GM19467 (cell line): ENCODE measurements around the gene DOCK10.
"Not testable (repeated sequence)": the region's sequence is repeated elsewhere in the genome, so short reads cannot be mapped to it uniquely, and the experiment has no call there.

Experiments
- ATAC-seq: cut with Tn5 transposase; IDR thresholded peaks from one replicate; pipeline ENCODE4 v1.9.1; 2021; ENCODE audit warnings: mild to moderate bottlenecking, moderate library complexity; ENCODE audit not compliant: unreplicated experiment

The DOCK10 gene

GRCh38 chr2:225041851-225042799, at the start of gene DOCK10:
Gene DOCK10, minus strand, starts transcription at chr2:225042468. Its CDS starts 94 bp downstream, at chr2:225042374.
- ATAC-seq, result peak; percentile 21

DNA sequence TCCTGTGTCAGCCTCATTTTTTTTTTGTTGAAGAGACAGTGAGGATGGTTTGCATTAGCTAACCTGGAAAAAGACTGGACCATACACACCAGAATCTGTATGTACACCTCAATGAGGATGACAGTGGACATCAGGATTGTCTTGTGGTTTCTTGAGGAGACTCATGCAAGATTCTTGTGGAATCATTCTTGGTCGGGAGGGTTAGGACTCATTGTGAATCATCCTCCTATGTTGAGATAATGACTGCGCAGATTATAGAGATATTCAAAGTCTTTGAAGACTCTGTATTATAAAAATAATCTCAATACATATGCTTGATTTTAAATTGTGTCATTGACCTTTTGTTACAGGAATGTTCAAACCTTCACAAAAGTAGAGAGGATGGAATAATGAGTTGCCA, 49.1 kb upstream of the DOCK10 start:
- no peak for ATAC-seq

DNA sequence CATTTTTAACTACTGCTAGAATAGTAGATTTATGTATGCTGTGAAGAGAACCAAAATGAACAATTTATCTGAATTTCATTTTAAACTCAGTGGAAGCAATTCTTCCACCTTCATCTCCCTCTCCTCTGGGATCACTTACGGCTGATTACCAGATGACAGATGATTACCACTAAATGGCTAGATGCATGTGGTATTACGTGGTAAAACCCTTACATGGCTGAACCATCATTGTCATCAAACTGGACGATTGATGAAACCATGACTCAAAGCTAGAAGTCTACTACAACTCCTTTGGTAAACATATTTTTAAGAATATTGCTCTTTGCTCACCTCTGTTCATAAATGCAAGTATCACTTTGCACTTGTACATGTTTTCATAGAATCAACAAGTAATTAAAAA, 48.5 kb upstream of the DOCK10 start:
- ATAC-seq, result no peak

GRCh38 chr2:225086915-225087314, 44.6 kb upstream of the DOCK10 start:
- ATAC-seq, result no peak

- ATAC-seq, result no peak
These were observed 44.2 kb upstream of the DOCK10 start for GRCh38 chr2:225086439-225086838.

- no peak for ATAC-seq
These were observed 41.0 kb upstream of the DOCK10 start for GRCh38 chr2:225083276-225083675.

GRCh38 chr2:225076125-225076524, 33.9 kb upstream of the DOCK10 start:
- no peak for ATAC-seq

GRCh38 chr2:225074919-225075681, 32.8 kb upstream of the DOCK10 start:
- no peak for ATAC-seq

- no peak for ATAC-seq
These were observed 32.1 kb upstream of the DOCK10 start for GRCh38 chr2:225074366-225074765.

GRCh38 chr2:225073198-225073597, 30.9 kb upstream of the DOCK10 start:
- no peak for ATAC-seq

DNA sequence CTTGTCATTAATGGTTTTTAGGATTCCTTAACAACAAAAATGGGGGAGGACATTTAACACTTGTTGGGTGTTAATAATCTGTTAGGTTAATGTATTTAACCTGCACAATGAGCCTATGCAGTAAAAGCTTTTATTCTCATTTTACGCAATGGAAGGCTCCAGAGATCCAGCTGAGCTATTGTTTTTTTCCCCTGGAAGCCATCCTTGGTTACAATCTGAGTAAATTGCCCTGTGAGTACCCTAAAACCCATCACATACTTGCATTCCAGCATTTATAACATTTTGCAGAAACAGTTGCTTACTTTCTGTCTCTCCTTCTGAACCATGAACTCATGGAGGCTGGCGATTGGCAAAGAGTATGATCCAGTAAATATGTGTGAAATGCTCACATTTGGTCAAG, 30.2 kb upstream of the DOCK10 start:
- ATAC-seq, result no peak

DNA sequence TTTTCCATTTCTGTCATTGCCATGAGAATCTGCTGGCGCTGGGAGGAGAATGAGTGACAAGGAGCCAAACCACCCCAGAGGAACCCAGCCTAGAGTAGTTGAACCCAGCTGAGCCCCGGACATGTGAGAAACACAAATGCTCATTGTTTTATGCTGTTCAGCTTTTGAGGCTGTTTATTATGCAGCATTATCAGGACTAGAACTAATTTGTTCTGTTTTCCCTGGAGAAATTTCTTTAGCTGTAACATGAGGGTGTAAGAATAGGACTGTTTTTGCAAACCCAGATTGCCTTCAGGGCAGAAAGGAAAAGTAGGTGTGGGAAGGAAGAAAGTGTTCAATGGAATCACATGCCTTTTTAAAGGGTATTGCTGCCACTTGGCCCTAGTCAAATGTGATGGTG, 28.5 kb upstream of the DOCK10 start:
- no peak for ATAC-seq

DNA sequence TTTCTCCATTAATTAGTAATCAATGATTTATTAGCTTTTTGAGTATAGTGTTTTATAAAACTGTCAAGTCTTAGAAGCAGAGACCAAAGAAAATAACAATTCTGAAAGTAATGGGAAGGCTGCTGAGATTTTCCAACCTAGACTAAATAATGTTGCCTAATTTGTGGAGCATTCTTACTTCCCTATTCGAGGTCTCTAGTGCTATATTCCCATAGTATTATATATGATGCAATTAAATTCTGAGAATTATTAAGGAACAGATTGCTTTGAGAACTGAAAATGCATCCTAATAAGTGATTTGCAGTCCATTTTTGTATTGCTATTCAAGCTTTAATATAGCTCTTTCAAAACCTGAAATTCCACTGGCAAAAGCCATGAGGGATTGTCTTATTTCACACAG, 27.7 kb upstream of the DOCK10 start:
- no peak for ATAC-seq

DNA sequence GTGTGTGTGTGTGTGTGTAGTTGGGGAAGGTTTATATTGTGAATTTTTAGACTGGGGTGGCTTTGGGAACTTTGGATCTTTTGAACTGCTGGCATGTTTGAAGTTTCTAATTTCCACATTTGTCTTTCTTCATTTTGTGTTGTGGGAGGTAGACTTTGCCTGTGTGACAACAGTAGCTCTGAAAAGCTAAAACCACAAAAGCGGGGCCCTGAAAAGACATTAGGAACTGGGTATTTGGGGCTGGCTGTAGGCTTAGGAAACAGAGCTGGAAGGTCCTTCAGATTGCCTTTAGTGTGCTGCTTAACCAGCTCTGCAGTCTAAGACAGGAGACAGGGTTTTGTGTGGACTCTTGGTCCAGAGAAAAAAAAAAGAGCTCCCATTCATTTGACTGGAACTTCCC, 27.2 kb upstream of the DOCK10 start:
- ATAC-seq, result no peak

DNA sequence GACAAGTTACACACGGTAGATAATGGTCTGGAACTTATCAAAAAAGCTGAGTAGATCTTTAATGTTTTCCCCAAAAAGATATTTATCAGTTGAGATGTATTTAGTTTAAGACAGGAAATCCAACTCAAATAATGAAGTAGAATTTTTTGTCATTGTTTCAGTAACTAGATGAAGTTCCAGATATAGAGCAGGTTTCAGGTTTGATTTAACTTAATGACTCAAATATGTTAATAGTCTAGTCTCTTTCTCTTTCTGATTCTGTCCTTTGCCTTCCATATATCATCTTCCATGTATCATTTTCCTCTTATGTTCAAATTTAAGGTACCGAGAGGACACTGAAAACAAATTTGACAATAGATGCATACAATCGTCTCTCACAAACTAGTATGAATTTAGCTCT, 23.6 kb upstream of the DOCK10 start:
- no peak for ATAC-seq

- no peak for ATAC-seq
These were observed 22.7 kb upstream of the DOCK10 start for GRCh38 chr2:225064928-225065327.

DNA sequence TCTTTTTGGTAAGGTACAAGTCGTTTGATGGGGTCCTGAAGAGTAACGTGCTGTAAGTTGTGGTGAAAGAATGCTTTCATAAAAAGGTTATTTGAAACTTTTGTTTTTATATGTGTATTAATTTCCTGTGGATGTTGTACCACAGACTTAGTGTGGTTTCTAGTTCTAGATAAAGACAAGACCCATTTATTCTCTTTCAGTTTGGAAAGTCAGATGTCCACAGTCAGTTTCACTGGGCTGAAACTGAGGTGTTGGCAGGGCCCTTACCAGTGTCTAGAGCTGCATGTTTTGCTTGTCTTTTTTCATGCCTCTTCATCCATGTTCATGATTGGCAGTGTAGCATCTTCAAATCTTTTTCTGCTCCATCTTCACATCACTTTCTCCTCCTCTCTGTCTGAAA, 22.1 kb upstream of the DOCK10 start:
- no peak for ATAC-seq

- ATAC-seq, result no peak
These were observed 14.2 kb upstream of the DOCK10 start for GRCh38 chr2:225056330-225057073.

DNA sequence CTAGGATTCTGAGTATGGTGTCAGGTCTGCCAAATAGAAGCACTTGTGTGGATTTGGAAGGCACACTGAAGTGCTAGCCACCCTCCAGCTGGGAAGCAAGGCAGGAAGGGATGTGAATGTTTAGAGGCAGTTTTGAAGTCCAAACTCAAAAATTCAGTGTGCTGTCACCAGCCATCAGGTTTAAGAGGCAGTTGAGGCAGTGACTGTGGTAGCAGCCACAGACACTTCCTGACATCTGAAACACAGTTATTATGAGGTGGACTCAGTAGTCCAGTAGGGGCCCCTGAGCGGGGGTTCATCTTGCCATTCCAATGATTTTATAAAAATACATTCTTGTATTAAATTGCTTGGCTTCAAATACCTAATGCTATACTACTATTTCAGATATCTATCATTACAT, 13.4 kb upstream of the DOCK10 start:
- no peak for ATAC-seq

GRCh38 chr2:225052703-225053102, 10.4 kb upstream of the DOCK10 start:
- no peak for ATAC-seq

GRCh38 chr2:225047502-225047901, 5.2 kb upstream of the DOCK10 start:
- ATAC-seq, result not testable (repeated sequence)
